ENCODE data around the gene DSTYK. TPM values are rescaled to one million over a fixed set of nuclear protein-coding genes. Genes with fewer than 3 reads are reported as not detected.

The DSTYK gene
- total and polyA plus RNA-seq, 2 donors (not counting 3 experiments of a cell fraction or from before 2014, with no cell fraction given): 3.6 to 8.7 TPM

- intact Hi-C loops (cut with micrococcal nuclease): no loop called here
- dilution Hi-C loops (cut with MboI; ENCODE audit: extremely low pct_ligation_motif_present, low sequenced_read_pairs): no loop called here
- H3K9ac ChIP-seq (replicated peaks; ENCODE audit: extremely low read depth, insufficient read depth, low read length): no peak overlapping the region
- DNase-seq (ENCODE audit: low read depth, low spot score): no peak
- H3K27ac ChIP-seq (ENCODE audit: insufficient read depth, low read depth, low read length): no peak overlapping the region
- H4K20me1 ChIP-seq (replicated peaks; ENCODE audit: control insufficient read depth, extremely low read depth, insufficient read depth, low read length): no peaks in the 10 kb centered on the region
- H3K9me3 ChIP-seq (replicated peaks; ENCODE audit: control insufficient read depth, insufficient read depth, low read length): peaks cover 3% of the 10 kb centered on the region
- no peaks in the 10 kb centered on the region for H3K27me3 ChIP-seq (ENCODE audit: control insufficient read depth in 2 of 2, insufficient read depth in 2 of 2, low read length in 2 of 2)
- FAIRE-seq: no peak
- ChIA-PET POLR2A (no interaction called here), CTCF (no interaction called here)
- no peaks in the 10 kb centered on the region for H3K4me1 ChIP-seq (ENCODE audit: control insufficient read depth, extremely low read depth, insufficient read depth, low read length)
- no peak overlapping the region for H2AFZ ChIP-seq (ENCODE audit: low read depth, low read length)
- peaks cover 2 to 8% of the 10 kb centered on the region in 2 experiments for H3K36me3 ChIP-seq (ENCODE audit: control insufficient read depth in 2 of 2, extremely low read depth in 1 of 2, insufficient read depth in 2 of 2, low read length in 2 of 2)
- no peaks in the 10 kb centered on the region for H3K79me2 ChIP-seq (ENCODE audit: control insufficient read depth, insufficient read depth, low read length)
- no peak overlapping the region for H3K4me3 ChIP-seq (replicated peaks in 1 of 3; ENCODE audit: insufficient read depth in 1 of 3, low read depth in 1 of 3, low read length in 3 of 3)
- H3K9me1 ChIP-seq (replicated peaks; ENCODE audit: control insufficient read depth, extremely low read depth, insufficient read depth, low read length): no peaks in the 10 kb centered on the region
- no peak for TF ChIP-seq MAX (IDR thresholded peaks at IDR 0.05; ENCODE audit: insufficient read depth, insufficient read length)
- TF ChIP-seq EZH2 (IDR thresholded peaks at IDR 0.05; ENCODE audit: borderline replicate concordance, low read depth, low read length, severe bottlenecking): no peak
- TF ChIP-seq POLR2A (IDR thresholded peaks at IDR 0.05; ENCODE audit: low read depth, low read length): no peak
- no peak for TF ChIP-seq GATA2 (IDR thresholded peaks at IDR 0.05; ENCODE audit: insufficient read depth, insufficient read length, low read depth, low read length)
- no peak for TF ChIP-seq MYC (IDR thresholded peaks at IDR 0.05; ENCODE audit: low read depth, low read length)
- TF ChIP-seq CTCF (IDR thresholded peaks at IDR 0.05; ENCODE audit: extremely low read depth in 1 of 2, insufficient read depth in 1 of 2, low read depth in 1 of 2, low read length in 2 of 2): no peak
- no peak for TF ChIP-seq POLR2AphosphoS5 (IDR thresholded peaks at IDR 0.05; ENCODE audit: insufficient read depth, low read depth, low read length)
- no peak for TF ChIP-seq FOS (IDR thresholded peaks at IDR 0.05; ENCODE audit: borderline replicate concordance, insufficient read depth, low read length)
- H3K4me2 ChIP-seq (ENCODE audit: insufficient read depth, low read length): no peak overlapping the region
- no TSS peak for BruUV-seq (replicated peaks)
These were observed 59.0 kb downstream of the DSTYK start for GRCh38 chr1:205152505-205152904.
